Spleen (tissue), 11 donors: ENCODE measurements around the gene SETX. TPM values are rescaled to one million over a fixed set of nuclear protein-coding genes. Genes with fewer than 3 reads are reported as not detected.

ENCODE experiments used
- DNase-seq: peaks from one replicate; pipeline ENCODE4 v3.0.0-alpha.2; 2020
- H3K27ac ChIP-seq, 8 donors: fragments of 200-600 bp; sonication (generic) in 7 of 8; 1 replicate in 4 of 8; 2 replicates in 4 of 8; pipeline versions ENCODE4 v1.5.0 to v1.8.0; 2016 to 2021; ENCODE audit warnings: inconsistent platforms in 4 of 8, mild to moderate bottlenecking in 4 of 8, moderate library complexity in 1 of 8
- H3K27me3 ChIP-seq, 7 donors: fragments of 200-600 bp; sonication (generic) in 6 of 7; replicated peaks in 1 of 7; 1 replicate in 4 of 7; 2 replicates in 3 of 7; pipeline versions ENCODE4 v1.5.0 to v1.8.0; 2016 to 2021; ENCODE audit warnings: inconsistent platforms in 3 of 7, mild to moderate bottlenecking in 1 of 7
- H3K36me3 ChIP-seq, 6 donors: fragments of 200-600 bp; sonication (generic) in 5 of 6; 1 replicate in 4 of 6; 2 replicates in 2 of 6; pipeline versions ENCODE4 v1.5.0 to v1.8.0; 2016 to 2021; ENCODE audit warnings: inconsistent platforms in 2 of 6
- H3K4me1 ChIP-seq, 6 donors: fragments of 200-600 bp; sonication (generic) in 5 of 6; 1 replicate in 3 of 6; 2 replicates in 3 of 6; pipeline versions ENCODE4 v1.5.0 to v1.8.0; 2016 to 2021; ENCODE audit warnings: inconsistent platforms in 3 of 6
- H3K4me3 ChIP-seq, 8 donors: fragments of 200-600 bp; sonication (generic) in 7 of 8; 1 replicate in 4 of 8; 2 replicates in 4 of 8; pipeline versions ENCODE4 v1.5.0 to v1.8.0; 2016 to 2021; ENCODE audit warnings: inconsistent platforms in 4 of 8, mild to moderate bottlenecking in 4 of 8, moderate library complexity in 2 of 8
- H3K9me3 ChIP-seq, 8 donors: fragments of 200-600 bp; sonication (generic) in 7 of 8; 1 replicate in 4 of 8; 2 replicates in 4 of 8; pipeline versions ENCODE4 v1.5.0 to v1.8.0; 2016 to 2021; ENCODE audit warnings: inconsistent platforms in 4 of 8
- POLR2A ChIP-seq, 3 donors: fragments of 450-650 bp; IDR thresholded peaks; one replicate each; pipeline ENCODE4 v1.5.1; 2017; ENCODE audit warnings: antibody characterized with exemption in 3 of 3, mild to moderate bottlenecking in 1 of 3
- POLR2AphosphoS5 ChIP-seq, 3 donors: sonication (generic); formaldehyde crosslinking; IDR thresholded peaks; one replicate each; pipeline ENCODE4 v1.5.1; 2017; ENCODE audit warnings: antibody characterized with exemption in 3 of 3
- WGBS, 5 donors: extraction: QIAGEN DNeasy Blood & Tissue Kit in 3 of 5; methylation state at CpG; one replicate each; pipeline versions ENCODE4 v1.1.5 to v1.1.7; 2013 to 2018; 5-methylcytosine and 5-hydroxymethylcytosine counted together
- intact Hi-C: fragments of 100-400 bp; cut with DNase I; formaldehyde crosslinking; loops from one replicate; pipeline ENCODE4 v1.15.0; 2023; ENCODE audit warnings: low total_unique reads
- polyA plus RNA-seq, 3 donors: library from polyadenylated mRNA; stranded (reverse); fragments of 200-250 nt; gene quantifications; one replicate each; pipeline ENCODE4 v1.2.1, GENCODE V29; 2013
- total RNA-seq, 7 donors: library from RNA; depleted of rRNA in 3 of 7; stranded (reverse); fragments of >200 nt in 3 of 7; fragmentation: NEBNext Ultra II Directional in 4 of 7; extraction: Animal tissue kit (Norgen Biotek cat#: 25700) in 4 of 7; gene quantifications; one replicate each; pipeline versions ENCODE4 v1.1.0 to v1.2.1, GENCODE V29; 2016 to 2021
- TF ChIP-seq, protein P1 (sequence below), 11 experiments: fragments of 200-600 bp in 7 of 11; fragments of 450-650 bp in 4 of 11; sonication (generic) in 4 of 11; IDR thresholded peaks in 8 of 11; conservative IDR thresholded peaks in 3 of 11; 1 replicate in 7 of 11; 2 replicates in 4 of 11; pipeline versions ENCODE4 v1.4.0 to v1.8.0; 2016 to 2021; ENCODE audit warnings: antibody characterized with exemption in 11 of 11, inconsistent platforms in 4 of 11, mild to moderate bottlenecking in 1 of 11
- donor health status: healthy with polysubstance abuse.
- donor health status: DM: no; HTN: no; CAD: no; lungs with moderate emphysema.
- donor health status: DM: no; HTN: no; CAD: no.
- donor health status: Bipolar disorder and iron deficiency.
- donor health status: healthy.
- donor health status: DM: no; HTN: no; CAD: no.
- donor health status: DM: yes; HTN: yes; CAD: no.

The SETX gene
- total and polyA plus RNA-seq, 10 donors, result 27.0 to 154 (median 104) TPM

DNA sequence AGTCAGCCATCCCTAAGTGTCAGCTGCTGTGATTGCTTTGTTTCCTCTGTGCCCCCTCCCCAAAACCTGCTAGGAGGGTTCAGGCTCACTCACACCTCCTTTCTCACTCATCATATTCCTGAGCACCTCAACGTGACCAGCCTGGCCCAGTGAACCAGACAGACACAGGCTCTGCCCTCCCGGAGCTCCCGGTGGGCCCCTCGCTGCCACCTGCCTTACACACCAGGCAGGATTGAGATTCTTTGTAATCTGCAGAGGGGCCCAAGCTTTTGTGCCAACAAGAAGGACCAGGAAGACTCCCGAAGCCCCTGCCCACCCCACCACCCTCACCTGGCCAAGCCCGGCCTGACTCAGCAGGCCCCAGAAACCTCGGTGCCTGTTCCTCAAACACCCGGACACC is 105.1 kb downstream of the SETX start:
- TF ChIP-seq, protein P1, sequence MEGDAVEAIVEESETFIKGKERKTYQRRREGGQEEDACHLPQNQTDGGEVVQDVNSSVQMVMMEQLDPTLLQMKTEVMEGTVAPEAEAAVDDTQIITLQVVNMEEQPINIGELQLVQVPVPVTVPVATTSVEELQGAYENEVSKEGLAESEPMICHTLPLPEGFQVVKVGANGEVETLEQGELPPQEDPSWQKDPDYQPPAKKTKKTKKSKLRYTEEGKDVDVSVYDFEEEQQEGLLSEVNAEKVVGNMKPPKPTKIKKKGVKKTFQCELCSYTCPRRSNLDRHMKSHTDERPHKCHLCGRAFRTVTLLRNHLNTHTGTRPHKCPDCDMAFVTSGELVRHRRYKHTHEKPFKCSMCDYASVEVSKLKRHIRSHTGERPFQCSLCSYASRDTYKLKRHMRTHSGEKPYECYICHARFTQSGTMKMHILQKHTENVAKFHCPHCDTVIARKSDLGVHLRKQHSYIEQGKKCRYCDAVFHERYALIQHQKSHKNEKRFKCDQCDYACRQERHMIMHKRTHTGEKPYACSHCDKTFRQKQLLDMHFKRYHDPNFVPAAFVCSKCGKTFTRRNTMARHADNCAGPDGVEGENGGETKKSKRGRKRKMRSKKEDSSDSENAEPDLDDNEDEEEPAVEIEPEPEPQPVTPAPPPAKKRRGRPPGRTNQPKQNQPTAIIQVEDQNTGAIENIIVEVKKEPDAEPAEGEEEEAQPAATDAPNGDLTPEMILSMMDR (IDR thresholded peaks at IDR 0.05 in 8 of 11, conservative IDR thresholded peaks at IDR 0.05 in 3 of 11), result no peak
- TF ChIP-seq POLR2AphosphoS5 (IDR thresholded peaks at IDR 0.05) (no peak), POLR2A (IDR thresholded peaks at IDR 0.05) (no peak)
- Histone ChIP-seq H3K36me3 (no peaks in the 10 kb centered on the region), H3K9me3 (peaks cover 0 to 7% (median 0%) of the 10 kb centered on the region in 8 donors), H3K4me1 (peaks cover 0 to 15% (median 4%) of the 10 kb centered on the region in 6 donors), H3K27ac (no peak overlapping the region), H3K27me3 (peaks cover 0 to 93% (median 16%) of the 10 kb centered on the region in 7 donors), H3K4me3 (no peak overlapping the region)
- no peak for DNase-seq
- 75 to 87% (median 78%) methylated on average over 7 to 8 of the region's 8 CpGs for WGBS, 5 donors
- intact Hi-C loops, result loop anchor here (5.0 kb wide), 1 partner anchor 487 kb away; no protein-coding TSS in a partner anchor

DNA sequence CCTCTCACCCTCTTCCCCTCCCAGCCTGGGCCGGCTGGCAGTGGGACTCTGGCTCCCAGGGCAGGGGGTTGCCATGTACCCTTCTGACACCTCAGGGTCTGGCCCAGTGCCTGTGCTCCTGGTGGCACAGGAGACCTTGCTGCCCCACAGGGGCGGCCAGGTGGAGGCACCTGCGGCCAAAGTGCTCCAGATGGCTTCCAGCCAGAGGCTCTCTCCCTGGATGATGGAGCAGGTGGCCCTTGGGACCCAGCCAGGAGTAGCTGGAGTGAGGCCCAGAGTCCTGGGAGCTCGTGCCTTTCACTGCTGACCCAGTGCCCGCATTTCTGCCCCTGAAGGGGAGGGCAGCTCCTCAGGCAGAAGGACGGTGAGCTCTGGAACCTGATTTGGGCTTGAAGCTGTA is 105.7 kb downstream of the SETX start:
- peaks cover 0 to 21% (median 5%) of the 10 kb centered on the region in 6 donors for H3K4me1 ChIP-seq
- intact Hi-C loops, result no loop called here
- DNase-seq, result no peak
- H3K9me3 ChIP-seq, result peaks cover 0 to 7% (median 0%) of the 10 kb centered on the region in 8 donors
- 56 to 83% (median 80%) methylated on average over 1 to 6 of the region's 6 CpGs for WGBS, 5 donors
- H3K27ac ChIP-seq, result no peak overlapping the region
- peaks cover 0 to 93% (median 16%) of the 10 kb centered on the region in 7 donors for H3K27me3 ChIP-seq
- no peak overlapping the region for H3K4me3 ChIP-seq
- no peaks in the 10 kb centered on the region for H3K36me3 ChIP-seq
- TF ChIP-seq, protein P1 (IDR thresholded peaks at IDR 0.05 in 8 of 11, conservative IDR thresholded peaks at IDR 0.05 in 3 of 11), result no peak
- TF ChIP-seq POLR2A (IDR thresholded peaks at IDR 0.05) (no peak), POLR2AphosphoS5 (IDR thresholded peaks at IDR 0.05) (no peak)

DNA sequence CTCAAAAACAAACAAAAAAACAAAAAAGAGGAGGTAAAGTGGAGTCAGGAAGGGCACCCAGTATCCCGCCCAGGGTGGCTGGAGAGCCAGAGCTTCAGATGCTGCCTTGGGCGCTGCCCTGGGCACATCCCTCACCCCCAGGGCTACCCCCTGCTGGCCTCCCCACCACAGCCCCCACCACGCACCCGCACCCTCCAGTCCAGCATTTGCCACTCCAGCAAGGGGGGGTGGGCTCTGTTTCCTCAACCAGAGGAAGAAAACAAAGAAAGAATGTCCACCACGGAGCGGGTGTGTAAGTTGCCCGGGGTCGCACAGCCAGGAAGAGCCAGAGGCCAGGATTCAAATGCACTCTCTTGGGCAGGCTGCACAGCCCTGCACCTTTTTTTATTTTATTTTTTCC is 106.8 kb downstream of the SETX start:
- Histone ChIP-seq H3K4me1 (peaks cover 0 to 32% (median 10%) of the 10 kb centered on the region in 6 donors), H3K9me3 (peaks cover 0 to 7% (median 0%) of the 10 kb centered on the region in 8 donors), H3K27me3 (peaks cover 0 to 94% (median 16%) of the 10 kb centered on the region in 7 donors), H3K27ac (no peak overlapping the region), H3K36me3 (no peaks in the 10 kb centered on the region), H3K4me3 (no peak overlapping the region)
- 66 to 79% (median 73%) methylated on average over 8 of the region's 8 CpGs for WGBS, 5 donors
- intact Hi-C loops, result no loop called here
- no peak for DNase-seq
- TF ChIP-seq POLR2A (IDR thresholded peaks at IDR 0.05) (no peak), POLR2AphosphoS5 (IDR thresholded peaks at IDR 0.05) (no peak)
- TF ChIP-seq, protein P1 (IDR thresholded peaks at IDR 0.05 in 8 of 11, conservative IDR thresholded peaks at IDR 0.05 in 3 of 11), result no peak

DNA sequence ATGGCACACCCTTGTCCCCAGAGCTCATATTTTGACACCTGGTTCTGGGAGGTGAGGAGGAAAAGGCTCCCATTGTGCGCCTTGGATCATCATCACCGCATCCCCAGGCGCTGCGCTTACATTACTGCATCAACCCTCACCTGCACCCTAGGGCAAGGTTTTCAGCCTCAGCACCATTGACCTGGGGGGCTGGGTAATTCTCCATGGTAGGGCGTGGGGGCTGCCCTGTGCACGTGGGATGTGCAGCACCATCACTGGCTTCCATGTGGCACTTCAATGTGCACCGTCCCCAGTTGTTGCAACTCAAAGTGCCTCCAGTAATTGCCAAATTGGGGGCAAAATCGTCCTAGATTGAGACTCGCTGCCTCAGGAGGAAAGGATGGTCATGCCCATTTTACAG is 109.3 kb downstream of the SETX start:
- TF ChIP-seq POLR2AphosphoS5 (IDR thresholded peaks at IDR 0.05) (no peak), POLR2A (IDR thresholded peaks at IDR 0.05) (no peak)
- TF ChIP-seq, protein P1 (IDR thresholded peaks at IDR 0.05 in 8 of 11, conservative IDR thresholded peaks at IDR 0.05 in 3 of 11), result no peak
- DNase-seq, result no peak
- WGBS, 5 donors, result 87 to 92% (median 89%) methylated on average over 9 of the region's 9 CpGs
- H3K4me1 ChIP-seq, result peaks cover 4 to 46% (median 27%) of the 10 kb centered on the region in 6 donors
- H3K27me3 ChIP-seq, result peaks cover 0 to 95% (median 16%) of the 10 kb centered on the region in 7 donors
- intact Hi-C loops, result no loop called here
- H3K36me3 ChIP-seq, result no peaks in the 10 kb centered on the region
- H3K27ac ChIP-seq, result no peak overlapping the region
- H3K4me3 ChIP-seq, result no peak overlapping the region
- no peaks in the 10 kb centered on the region for H3K9me3 ChIP-seq
